Kasumi-1 (cell line): Measurements from ENCODE around the gene CXADR.

Experiments
- DNase-seq, 2 experiments: peaks; one replicate each; lab custom pipeline; 2025; lab: John Stamatoyannopoulos, UW

Gene CXADR

DNA sequence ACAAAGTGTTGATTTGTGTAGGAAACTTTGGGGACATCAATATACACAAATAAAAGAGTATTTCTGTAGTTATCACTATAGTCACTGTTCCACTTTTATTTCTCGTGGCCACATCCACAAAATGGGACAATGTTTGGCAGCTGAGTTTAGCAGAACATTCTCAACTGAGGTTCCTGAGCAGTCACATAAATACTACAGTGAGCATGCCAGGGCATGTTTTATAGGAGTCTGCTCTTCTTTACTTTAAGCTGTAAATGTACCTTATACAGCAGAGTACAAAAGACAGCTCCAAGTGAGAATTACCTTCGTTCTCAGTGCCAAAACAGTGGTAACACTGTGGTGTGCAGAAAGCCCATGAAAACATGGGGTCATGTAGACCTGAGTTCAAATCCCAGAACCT is 94.8 kb downstream of the CXADR start:
- no peak for DNase-seq

GRCh38 chr21:17609681-17610080 is 96.8 kb downstream of the CXADR start:
- DNase-seq = no peak

GRCh38 chr21:17610911-17611310 is 98.1 kb downstream of the CXADR start:
- DNase-seq = no peak

- peak; percentile 78 to 86 for DNase-seq
Measured at GRCh38 chr21:17611414-17612022, 98.7 kb downstream of the CXADR start.

DNA sequence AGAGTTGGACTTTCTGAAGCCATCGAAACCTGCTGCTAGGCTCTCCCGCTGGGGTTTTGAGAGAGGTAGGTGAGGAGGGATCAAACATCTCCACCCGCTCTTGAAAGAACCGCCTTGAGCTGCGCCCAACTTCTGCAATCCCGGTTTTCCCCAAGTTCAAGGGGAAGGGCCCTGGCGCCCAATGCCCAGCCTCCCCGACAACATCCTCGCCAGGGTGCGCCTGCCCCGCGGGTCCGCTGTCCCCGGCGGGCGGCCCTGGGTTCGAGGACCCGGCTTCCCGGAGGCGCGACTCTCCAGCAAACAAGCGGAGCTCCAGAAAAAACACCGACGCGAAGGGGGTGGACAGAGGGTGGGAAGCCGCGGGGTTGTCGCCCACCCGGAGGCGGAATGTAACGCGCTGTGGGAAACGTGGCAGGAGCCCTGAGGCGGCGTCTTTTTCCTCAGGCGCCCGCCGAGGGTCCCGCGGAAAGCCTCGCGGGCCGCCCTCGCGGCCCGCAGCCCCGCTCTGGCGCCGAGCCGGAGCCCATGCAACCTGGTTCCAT is 99.3 kb downstream of the CXADR start:
- peak; percentile 27 to 47 for DNase-seq

DNA sequence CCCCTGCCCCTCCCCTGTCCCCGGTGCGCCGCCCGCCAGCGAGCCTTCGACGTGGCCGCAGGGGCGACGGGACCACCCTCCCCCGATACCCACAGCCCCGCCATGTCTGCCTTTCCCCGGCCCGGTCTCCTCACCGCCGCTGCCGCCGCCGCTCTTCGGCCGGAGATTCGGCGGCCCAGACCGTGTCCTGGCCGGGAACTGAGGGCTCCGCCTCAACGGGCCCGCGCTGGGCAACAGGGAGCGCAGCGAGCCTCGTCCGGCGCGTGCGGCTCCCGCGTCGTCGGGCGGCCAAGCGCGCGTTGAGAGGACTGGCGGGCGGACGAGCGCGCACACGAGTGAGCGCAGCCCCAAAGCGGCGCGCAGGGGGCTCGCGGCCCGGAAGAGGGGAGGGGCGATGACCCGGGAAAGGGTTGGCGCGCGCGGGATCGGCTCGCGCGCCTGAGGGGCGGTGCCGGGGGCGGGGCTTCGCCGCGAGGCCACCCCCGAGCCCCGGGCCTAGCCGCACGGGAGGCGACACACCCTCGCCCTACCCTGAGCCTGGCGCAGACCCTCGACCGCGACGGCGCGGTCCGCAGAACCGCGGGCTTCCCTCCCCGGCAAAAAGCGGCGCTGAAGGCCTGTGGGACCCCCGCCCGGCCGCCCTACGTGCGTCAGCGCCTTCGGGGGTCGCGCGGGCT is 99.9 kb downstream of the CXADR start, which contains the start of gene BTG3:
TSS of gene BTG3 (minus strand) at position 337 of the 677 bp plus-strand sequence. CDS start 3,757 bp downstream, outside the sequence.
- DNase-seq = peak; percentile 50 to 71

- peak in 1 of 2 experiments; percentile 8 for DNase-seq
Measured at GRCh38 chr21:17613242-17613676, 100.4 kb downstream of the CXADR start.

DNA sequence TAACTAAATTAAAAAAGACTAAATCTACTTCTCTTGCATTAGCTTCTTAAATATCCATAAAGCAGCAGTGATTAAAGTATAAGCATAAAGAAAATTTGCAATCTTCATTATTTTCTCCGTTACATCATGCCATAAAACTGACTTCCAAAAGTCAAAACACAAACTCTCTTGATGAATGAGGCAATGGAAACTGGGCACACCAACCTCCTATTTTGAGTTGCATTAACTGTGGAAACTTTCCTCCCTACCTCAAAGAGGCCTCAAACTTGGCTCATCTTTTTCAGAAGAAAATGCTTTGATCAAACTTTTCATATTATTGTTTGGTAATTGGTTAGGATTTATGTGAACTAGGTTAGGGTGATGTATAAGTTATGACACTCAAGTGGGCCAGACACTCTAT is 104.0 kb downstream of the CXADR start:
- DNase-seq = no peak

DNA sequence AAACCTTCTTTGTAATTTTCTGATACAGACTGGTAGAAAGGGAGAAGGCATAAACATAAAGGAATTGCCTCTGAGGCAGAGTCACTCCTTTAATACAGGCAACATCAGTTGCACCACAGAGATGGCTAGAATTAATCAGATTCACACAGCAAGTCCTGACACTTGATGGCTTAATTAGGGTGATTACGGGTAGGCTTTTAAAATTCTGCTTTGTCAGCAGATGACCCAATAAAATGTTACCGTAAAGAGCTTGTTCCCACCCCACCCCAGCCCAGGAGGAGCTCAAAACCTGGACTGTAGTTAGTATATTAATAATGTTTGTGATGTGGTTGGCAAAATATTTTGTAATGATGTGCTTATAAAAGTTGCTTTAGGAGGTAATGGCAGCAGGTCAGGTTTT is 109.2 kb downstream of the CXADR start:
- DNase-seq = no peak

GRCh38 chr21:17631195-17631594 is 118.4 kb downstream of the CXADR start:
- DNase-seq = no peak

- DNase-seq = no peak
Measured at GRCh38 chr21:17636711-17637110, 123.9 kb downstream of the CXADR start.

DNA sequence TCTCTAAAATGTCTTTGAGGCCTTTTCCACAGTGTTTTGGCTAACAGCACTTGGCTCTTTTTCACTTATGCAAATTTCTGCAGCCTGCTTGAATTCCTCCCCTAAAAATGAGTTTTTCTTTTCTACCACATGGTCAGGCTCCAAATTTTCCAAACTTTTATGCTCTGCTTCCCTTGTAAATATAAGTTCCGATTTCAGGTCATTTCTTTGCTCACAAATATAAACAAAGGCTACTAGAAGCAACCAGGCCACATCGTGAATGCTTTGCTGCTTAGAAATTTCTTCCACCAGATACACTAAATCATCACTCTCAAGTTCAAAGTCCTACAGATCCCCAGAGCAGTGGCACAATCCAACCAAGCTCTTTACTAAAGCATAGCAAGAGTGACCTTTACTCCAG is 128.0 kb downstream of the CXADR start:
- no peak for DNase-seq
